ENCODE results near the gene SYTL3. TPM values are rescaled to one million over a fixed set of nuclear protein-coding genes. Genes with fewer than 3 reads are reported as not detected.

Gene SYTL3
- total and polyA plus RNA-seq, 2 of the 8 experiments (the other 6 are each of a cell fraction or from before 2014, with no cell fraction given) = 0.27 to 0.99 TPM

DNA sequence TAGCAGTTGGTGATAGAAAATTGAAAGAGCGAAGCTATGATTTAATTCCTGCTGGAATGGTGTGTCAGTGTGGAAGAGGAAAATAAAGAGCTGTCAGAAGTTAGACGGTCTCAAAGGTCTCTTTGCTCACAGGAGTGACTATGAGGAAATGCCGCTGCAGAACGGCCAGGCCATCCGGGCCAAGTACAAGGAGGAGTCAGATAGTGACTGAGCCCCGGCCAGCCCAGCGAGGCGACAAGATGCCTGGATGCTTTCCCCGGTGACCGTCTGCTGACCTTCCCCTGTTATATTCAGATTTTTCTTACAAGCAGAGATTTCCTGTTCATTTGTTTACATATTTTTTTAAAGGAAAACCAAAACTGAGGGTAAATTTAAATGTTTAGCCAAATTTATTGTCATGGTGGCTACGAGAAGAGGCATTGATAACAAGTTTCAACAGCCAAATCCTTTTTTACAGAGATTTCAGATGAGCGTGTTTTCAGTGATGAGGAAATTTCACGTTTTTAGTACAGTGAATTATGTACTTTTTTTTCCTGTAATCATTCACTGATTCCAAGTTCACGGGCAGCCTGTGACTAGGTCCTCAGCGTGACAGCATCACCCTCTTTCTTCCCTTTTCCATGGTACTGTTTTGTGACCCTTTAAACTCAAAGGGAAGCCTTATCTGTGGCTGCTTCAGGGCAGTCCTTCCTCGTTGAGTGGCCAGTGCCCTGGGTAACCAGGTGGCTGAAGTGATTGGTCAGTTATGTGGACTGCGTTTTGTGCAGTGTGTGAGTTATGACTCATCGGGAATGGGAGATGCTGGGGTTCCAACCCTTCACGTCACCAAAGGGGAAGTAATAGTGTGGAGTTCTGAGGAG is 17.9 kb upstream of the SYTL3 start:
- no peak overlapping the region for H3K23ac ChIP-seq (ENCODE audit: insufficient read length)

More for the DNA sequence above, 17.9 kb upstream of the SYTL3 start:
- ChIA-PET CTCF (ENCODE audit: partially characterized antibody) (interaction anchor here (1.0 to 3.1 kb wide), 7 partner anchors 7 to 137 kb away, joined by 3 to 10 read pairs (median 4); no protein-coding TSS in a partner anchor), POLR2A (ENCODE audit: partially characterized antibody) (interaction anchor here (1.0 to 1.4 kb wide), 4 partner anchors 9 to 21 kb away, joined by 3 to 6 read pairs (median 3); partner anchors contain the start of gene DYNLT1)
- Histone ChIP-seq H3K4ac (replicated peaks; ENCODE audit: insufficient read length, low read depth, low read length) (no peak overlapping the region), H4K8ac (ENCODE audit: extremely low read depth, insufficient read depth, low read length) (no peak overlapping the region), H3K4me3 (ENCODE audit: extremely low read depth in 1 of 4, insufficient read depth in 2 of 4, low read depth in 3 of 4, low read length in 4 of 4) (no peak overlapping the region), H4K5ac (ENCODE audit: insufficient read length, low read depth, low read length) (no peak overlapping the region), H3K4me1 (replicated peaks in 1 of 4; ENCODE audit: control insufficient read depth in 3 of 4, insufficient read depth in 4 of 4, low read length in 3 of 4) (peaks cover 0 to 7% (median 0%) of the 10 kb centered on the region in 4 experiments; a peak in 3 of 7 replicates), H4K91ac (replicated peaks; ENCODE audit: insufficient read length, low read length) (peak overlapping the region; percentile 7), H2BK12ac (ENCODE audit: low read depth, low read length) (peak overlapping the region; percentile 5; the same call in 1 of the 2 replicates), H4K20me1 (replicated peaks in 1 of 2; ENCODE audit: control insufficient read depth in 1 of 2, insufficient read depth in 2 of 2, low read length in 2 of 2) (peaks cover 0 to 12% of the 10 kb centered on the region in 2 experiments), H3K18ac (ENCODE audit: extremely low read depth, low read length) (no peak overlapping the region), H2BK5ac (ENCODE audit: low read depth, low read length) (peak overlapping the region; percentile 40), H3K23me2 (ENCODE audit: low read depth, low read length) (peaks cover 2% of the 10 kb centered on the region; the same call in 1 of the 2 replicates), H3K14ac (ENCODE audit: insufficient read length) (no peak overlapping the region), H3K79me2 (ENCODE audit: control insufficient read depth in 1 of 2, insufficient read depth in 2 of 2, low read length in 2 of 2) (no peaks in the 10 kb centered on the region), H3K27me3 (replicated peaks in 1 of 4; ENCODE audit: control insufficient read depth in 3 of 4, extremely low read depth in 1 of 4, insufficient read depth in 3 of 4, low read length in 3 of 4) (no peaks in the 10 kb centered on the region), H3K9me3 (ENCODE audit: insufficient read depth in 2 of 2, low read depth in 1 of 2, low read length in 1 of 2) (no peaks in the 10 kb centered on the region), H3K4me2 (ENCODE audit: insufficient read depth in 1 of 2, low read depth in 2 of 2, low read length in 2 of 2) (no peak overlapping the region), H3K79me1 (ENCODE audit: low read depth, low read length) (peaks cover 2% of the 10 kb centered on the region), H3K36me3 (ENCODE audit: control insufficient read depth in 2 of 4, insufficient read depth in 4 of 4, low read length in 3 of 4) (peaks cover 2 to 45% (median 20%) of the 10 kb centered on the region in 4 experiments; a peak in 7 of 8 replicates), H2BK120ac (replicated peaks; ENCODE audit: low read depth, low read length) (no peak overlapping the region), H2AK5ac (ENCODE audit: low read depth, low read length) (no peak overlapping the region), H2AFZ (ENCODE audit: low read length) (no peak overlapping the region), H2BK20ac (ENCODE audit: low read length) (no peak overlapping the region), H3K27ac (ENCODE audit: low read depth, low read length) (no peak overlapping the region), H3K56ac (replicated peaks; ENCODE audit: insufficient read length, low read depth, low read length) (no peak overlapping the region), H3K9ac (replicated peaks in 1 of 4; ENCODE audit: extremely low read depth in 1 of 4, low read depth in 3 of 4, low read length in 3 of 4) (no peak overlapping the region), H2BK15ac (ENCODE audit: low read length) (no peak overlapping the region)
- DNase-seq (ENCODE audit: low read depth in 1 of 2, low spot score in 2 of 2) (no peak), FAIRE-seq (no peak)
- 90% methylated on average over 19 of the region's 19 CpGs; no CpG with 5 or more reads in 1 of the 2 experiments for WGBS, 2 experiments (ENCODE audit: extremely low coverage in 1 of 2, insufficient coverage in 1 of 2, insufficient read length in 1 of 2, insufficient replicate concordance in 2 of 2, low coverage in 1 of 2, low lambda C conversion rate in 2 of 2, missing lambda C conversion rate in 1 of 2)
- TF ChIP-seq, protein P1, sequence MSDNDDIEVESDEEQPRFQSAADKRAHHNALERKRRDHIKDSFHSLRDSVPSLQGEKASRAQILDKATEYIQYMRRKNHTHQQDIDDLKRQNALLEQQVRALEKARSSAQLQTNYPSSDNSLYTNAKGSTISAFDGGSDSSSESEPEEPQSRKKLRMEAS (IDR thresholded peaks at IDR 0.05) = no peak
- TF ChIP-seq SAP30 (IDR thresholded peaks at IDR 0.05; ENCODE audit: insufficient read depth, insufficient replicate concordance, low read length) = no peak
